Activated CD4-positive, alpha-beta T cell treated with anti-CD3 and anti-CD28 coated beads, Interleukin-2, amount 10 ng/mL, durations not matched to agents 7 days and 5 days (primary cell): ENCODE measurements around the gene MXRA7. TPM values are rescaled to one million over a fixed set of nuclear protein-coding genes. Genes with fewer than 3 reads are reported as not detected.

Experiments
- CTCF ChIA-PET: fragments of 350-600 bp; sonication (Branson Sonifier 250); formaldehyde crosslinking; loops from one replicate; lab custom pipeline; 2021; ENCODE audit warnings: antibody characterized with exemption; lab: Charles Lee
- POLR2A ChIA-PET: fragments of 350-600 bp; sonication (Branson Sonifier 250); formaldehyde crosslinking; loops from one replicate; lab custom pipeline; 2021; ENCODE audit warnings: antibody characterized with exemption; lab: Charles Lee
- DNase-seq: peaks from one replicate; pipeline ENCODE4 v3.0.0-alpha.2; 2020
- H3K27ac Mint-ChIP-seq: one replicate; pipeline ENCODE4 v1.8.0; 2021; ENCODE audit warnings: mild to moderate bottlenecking, moderate library complexity, mixed read lengths
- H3K27me3 Mint-ChIP-seq: one replicate; pipeline ENCODE4 v1.8.0; 2021; ENCODE audit warnings: mixed read lengths
- H3K36me3 Mint-ChIP-seq: one replicate; pipeline ENCODE4 v1.8.0; 2021; ENCODE audit warnings: low read depth, mixed read lengths
- H3K4me1 Mint-ChIP-seq: one replicate; pipeline ENCODE4 v1.8.0; 2021; ENCODE audit warnings: mixed read lengths
- H3K4me3 Mint-ChIP-seq: one replicate; pipeline ENCODE4 v1.8.0; 2021; ENCODE audit warnings: mild to moderate bottlenecking, moderate library complexity, mixed read lengths
- H3K9me3 Mint-ChIP-seq: one replicate; pipeline ENCODE4 v1.8.0; 2021; ENCODE audit warnings: mixed read lengths
- total RNA-seq, 2 experiments: library from RNA; stranded (reverse); gene quantifications; one replicate each; pipeline ENCODE4 v1.2.3, GENCODE V29; 2021

Gene MXRA7
- total RNA-seq, 2 experiments from 2014 or later: 25.7 to 27.3 TPM

- peak overlapping the region; percentile 15 for H3K27ac Mint-ChIP-seq
- ChIA-PET POLR2A (no interaction called here), CTCF (interaction anchor here (0.7 to 1.4 kb wide), 2 partner anchors 24 to 34 kb away, joined by 3 to 4 read pairs; no protein-coding TSS in a partner anchor)
Observed at GRCh38 chr17:76657505-76658241, 53.1 kb downstream of the MXRA7 start.

GRCh38 chr17:76654408-76654807 is 56.4 kb downstream of the MXRA7 start:
- H3K9me3 Mint-ChIP-seq: peaks cover 2% of the 10 kb centered on the region
- H3K4me1 Mint-ChIP-seq: peaks cover 14% of the 10 kb centered on the region

More at GRCh38 chr17:76657505-76658241, 53.1 kb downstream of the MXRA7 start:
- Mint-ChIP-seq H3K9me3 (no peaks in the 10 kb centered on the region), H3K4me3 (no peak overlapping the region), H3K4me1 (peaks cover 29% of the 10 kb centered on the region), H3K27me3 (no peaks in the 10 kb centered on the region), H3K36me3 (peaks cover 3% of the 10 kb centered on the region)
- DNase-seq: no peak

GRCh38 chr17:76650504-76650903 is 60.3 kb downstream of the MXRA7 start:
- Mint-ChIP-seq H3K4me3 (no peak overlapping the region), H3K9me3 (peaks cover 9% of the 10 kb centered on the region), H3K36me3 (no peaks in the 10 kb centered on the region), H3K27ac (no peak overlapping the region), H3K4me1 (peaks cover 2% of the 10 kb centered on the region), H3K27me3 (peaks cover 17% of the 10 kb centered on the region)
- ChIA-PET POLR2A (no interaction called here), CTCF (no interaction called here)
- DNase-seq: no peak

More at GRCh38 chr17:76654408-76654807, 56.4 kb downstream of the MXRA7 start:
- peaks cover 3% of the 10 kb centered on the region for H3K36me3 Mint-ChIP-seq
- ChIA-PET POLR2A (no interaction called here), CTCF (interaction anchor here (0.6 to 1.4 kb wide), 4 partner anchors 11 to 333 kb away, joined by 3 to 4 read pairs (median 3); partner anchors contain the start of gene ST6GALNAC1)
- peaks cover 12% of the 10 kb centered on the region for H3K27me3 Mint-ChIP-seq
- no peak overlapping the region for H3K4me3 Mint-ChIP-seq
- H3K27ac Mint-ChIP-seq: no peak overlapping the region
- no peak for DNase-seq

- Mint-ChIP-seq H3K27ac (no peak overlapping the region), H3K36me3 (no peaks in the 10 kb centered on the region), H3K27me3 (peaks cover 20% of the 10 kb centered on the region), H3K4me1 (peaks cover 14% of the 10 kb centered on the region), H3K9me3 (peaks cover 7% of the 10 kb centered on the region), H3K4me3 (no peak overlapping the region)
- DNase-seq: no peak
- ChIA-PET POLR2A (no interaction called here), CTCF (no interaction called here)
Observed at GRCh38 chr17:76646712-76647111, 64.1 kb downstream of the MXRA7 start.

- Mint-ChIP-seq H3K27me3 (peaks cover 14% of the 10 kb centered on the region), H3K36me3 (no peaks in the 10 kb centered on the region), H3K9me3 (peaks cover 7% of the 10 kb centered on the region), H3K27ac (no peak overlapping the region), H3K4me3 (no peak overlapping the region), H3K4me1 (peaks cover 14% of the 10 kb centered on the region)
- DNase-seq: no peak
- POLR2A ChIA-PET: no interaction called here
- CTCF ChIA-PET: no interaction called here
Observed at GRCh38 chr17:76645481-76645880, 65.3 kb downstream of the MXRA7 start.

- Mint-ChIP-seq H3K4me1 (peaks cover 14% of the 10 kb centered on the region), H3K27ac (no peak overlapping the region), H3K4me3 (no peak overlapping the region), H3K9me3 (peaks cover 7% of the 10 kb centered on the region), H3K27me3 (peaks cover 14% of the 10 kb centered on the region), H3K36me3 (no peaks in the 10 kb centered on the region)
- ChIA-PET POLR2A (no interaction called here), CTCF (no interaction called here)
- no peak for DNase-seq
Observed at GRCh38 chr17:76644995-76645394, 65.8 kb downstream of the MXRA7 start.

- peak within 1 kb of the TSS; percentile 42 for H3K4me3 Mint-ChIP-seq
- peak; percentile 27 for DNase-seq
- peaks cover 7% of the 10 kb centered on the region for H3K9me3 Mint-ChIP-seq
- H3K27ac Mint-ChIP-seq: peak within 1 kb of the TSS; percentile 82
- peaks cover 14% of the 10 kb centered on the region for H3K27me3 Mint-ChIP-seq
- H3K36me3 Mint-ChIP-seq: no peaks in the 10 kb centered on the region
- peaks cover 14% of the 10 kb centered on the region for H3K4me1 Mint-ChIP-seq
- ChIA-PET CTCF (interaction anchor here (0.6 to 1.3 kb wide), 4 partner anchors 11 to 640 kb away, joined by 3 to 5 read pairs (median 4); no protein-coding TSS in a partner anchor), POLR2A (no interaction called here)
Observed at GRCh38 chr17:76643553-76644148, 67.1 kb downstream of the MXRA7 start, which contains the start of gene ST6GALNAC1. TSS of gene ST6GALNAC1 (minus strand) at chr17:76643757. CDS start at chr17:76643638, 119 bp downstream.

- DNase-seq: no peak
- peaks cover 14% of the 10 kb centered on the region for H3K4me1 Mint-ChIP-seq
- H3K27ac Mint-ChIP-seq: peak overlapping the region; percentile 73
- ChIA-PET POLR2A (no interaction called here), CTCF (interaction anchor here (0.6 to 1.3 kb wide), 2 partner anchors 22 to 85 kb away, joined by 4 to 5 read pairs; no protein-coding TSS in a partner anchor)
- no peaks in the 10 kb centered on the region for H3K36me3 Mint-ChIP-seq
- peaks cover 7% of the 10 kb centered on the region for H3K9me3 Mint-ChIP-seq
- H3K4me3 Mint-ChIP-seq: peak overlapping the region; percentile 42
- peaks cover 14% of the 10 kb centered on the region for H3K27me3 Mint-ChIP-seq
Observed at GRCh38 chr17:76642994-76643393, 67.8 kb downstream of the MXRA7 start.

- H3K36me3 Mint-ChIP-seq: no peaks in the 10 kb centered on the region
- POLR2A ChIA-PET: no interaction called here
- H3K4me1 Mint-ChIP-seq: peaks cover 14% of the 10 kb centered on the region
- no peak for DNase-seq
- CTCF ChIA-PET: interaction anchor here (0.5 to 1.0 kb wide), 3 partner anchors 10 to 119 kb away, joined by 3 read pairs; no protein-coding TSS in a partner anchor
- peaks cover 14% of the 10 kb centered on the region for H3K27me3 Mint-ChIP-seq
- no peak overlapping the region for H3K4me3 Mint-ChIP-seq
- peaks cover 7% of the 10 kb centered on the region for H3K9me3 Mint-ChIP-seq
- H3K27ac Mint-ChIP-seq: no peak overlapping the region
Observed at GRCh38 chr17:76642032-76642561, 68.7 kb downstream of the MXRA7 start.

GRCh38 chr17:76641501-76641900 is 69.3 kb downstream of the MXRA7 start:
- POLR2A ChIA-PET: no interaction called here
- Mint-ChIP-seq H3K4me3 (no peak overlapping the region), H3K4me1 (peaks cover 14% of the 10 kb centered on the region), H3K9me3 (peaks cover 5% of the 10 kb centered on the region), H3K27me3 (peaks cover 12% of the 10 kb centered on the region), H3K36me3 (no peaks in the 10 kb centered on the region), H3K27ac (no peak overlapping the region)
- CTCF ChIA-PET: no interaction called here
- DNase-seq: no peak

- Mint-ChIP-seq H3K4me1 (peaks cover 14% of the 10 kb centered on the region), H3K36me3 (no peaks in the 10 kb centered on the region), H3K27me3 (peaks cover 9% of the 10 kb centered on the region), H3K4me3 (no peak overlapping the region), H3K9me3 (no peaks in the 10 kb centered on the region), H3K27ac (no peak overlapping the region)
- ChIA-PET CTCF (no interaction called here), POLR2A (no interaction called here)
- DNase-seq: no peak
Observed at GRCh38 chr17:76640550-76641380, 70.0 kb downstream of the MXRA7 start.

- Mint-ChIP-seq H3K27me3 (peaks cover 5% of the 10 kb centered on the region), H3K27ac (no peak overlapping the region), H3K4me3 (no peak overlapping the region), H3K4me1 (peaks cover 5% of the 10 kb centered on the region), H3K36me3 (no peaks in the 10 kb centered on the region), H3K9me3 (no peaks in the 10 kb centered on the region)
- POLR2A ChIA-PET: no interaction called here
- no peak for DNase-seq
- CTCF ChIA-PET: interaction anchor here (0.6 to 1.6 kb wide), 4 partner anchors 14 to 308 kb away, joined by 3 to 10 read pairs (median 4); no protein-coding TSS in a partner anchor
Observed at GRCh38 chr17:76638263-76638662, 72.5 kb downstream of the MXRA7 start.
